Neural cell (in vitro differentiated cells): ENCODE results near the gene ZNF316. TPM values are rescaled to one million over a fixed set of nuclear protein-coding genes. Genes with fewer than 3 reads are reported as not detected.

ENCODE experiments used
- H2AFZ ChIP-seq: fragments of 200-600, 300-800 bp; sonication (generic), shearing (Covaris generic); 2 replicates; pipeline ENCODE4 v1.6.0; 2014; ENCODE audit warnings: low read depth, mild to moderate bottlenecking, antibody characterized with exemption, low read length, moderate library complexity
- H3F3A ChIP-seq: fragments of 200-600 bp; shearing (Covaris generic); 2 replicates; pipeline ENCODE4 v1.6.1; 2016; ENCODE audit warnings: mild to moderate bottlenecking, moderate library complexity, mixed read lengths, antibody characterized with exemption, low read length; ENCODE audit not compliant: insufficient read depth, poor library complexity, severe bottlenecking
- H3K27ac ChIP-seq: fragments of 200-600, 300-800 bp; sonication (generic), shearing (Covaris generic); 2 replicates; pipeline ENCODE4 v1.5.1; 2014; ENCODE audit warnings: mild to moderate bottlenecking, low read length, moderate library complexity
- H3K27me3 ChIP-seq: fragments of 300-800, 200-600 bp; sonication (generic), shearing (Covaris generic); 2 replicates; pipeline ENCODE4 v1.6.0; 2014; ENCODE audit warnings: mild to moderate bottlenecking, low read depth, low read length, moderate library complexity; ENCODE audit not compliant: insufficient read depth
- H3K36me3 ChIP-seq: fragments of 300-800, 200-600 bp; sonication (generic), shearing (Covaris generic); 2 replicates; pipeline ENCODE4 v1.5.1; 2014; ENCODE audit warnings: mild to moderate bottlenecking, antibody characterized with exemption, low read length, moderate library complexity; ENCODE audit not compliant: insufficient read depth
- H3K4me2 ChIP-seq: fragments of 300-800, 200-600 bp; sonication (generic), shearing (Covaris generic); 2 replicates; pipeline ENCODE4 v1.6.0; 2014; ENCODE audit warnings: mild to moderate bottlenecking, low read length
- H3K4me3 ChIP-seq: fragments of 300-800, 200-600 bp; sonication (generic), shearing (Covaris generic); 2 replicates; pipeline ENCODE4 v1.5.1; 2014; ENCODE audit warnings: mild to moderate bottlenecking, low read length, moderate library complexity
- H3K79me2 ChIP-seq: fragments of 200-600 bp; shearing (Covaris generic); replicated peaks from 2 replicates; pipeline ENCODE4 v1.6.0; 2014; ENCODE audit warnings: mild to moderate bottlenecking, low read length, moderate library complexity; ENCODE audit not compliant: insufficient read depth
- H3K9ac ChIP-seq: fragments of 300-800, 200-600 bp; sonication (generic), shearing (Covaris generic); 2 replicates; pipeline ENCODE4 v1.6.1; 2016; ENCODE audit warnings: mild to moderate bottlenecking, low read length, mixed read lengths
- H3K9me2 ChIP-seq: fragments of 200-600 bp; shearing (Covaris generic); 2 replicates; pipeline ENCODE4 v1.6.1; 2016; ENCODE audit warnings: mild to moderate bottlenecking, low read length, mixed read lengths; ENCODE audit not compliant: insufficient read depth
- H3K9me3 ChIP-seq: fragments of 200-600, 300-800 bp; sonication (generic), shearing (Covaris generic); 2 replicates; pipeline ENCODE4 v1.6.1; 2016; ENCODE audit warnings: mild to moderate bottlenecking, mixed run types, low read length, moderate library complexity, mixed read lengths
- H4K20me1 ChIP-seq: fragments of 200-600 bp; shearing (Covaris generic); 2 replicates; pipeline ENCODE4 v1.6.1; 2016; ENCODE audit warnings: mild to moderate bottlenecking, mixed run types; ENCODE audit not compliant: insufficient read depth
- EP300 ChIP-seq: fragments of 450-650 bp; conservative IDR thresholded peaks from 2 replicates; pipeline ENCODE4 v1.6.1; 2014; ENCODE audit warnings: antibody characterized with exemption, mild to moderate bottlenecking, moderate library complexity; ENCODE audit not compliant: poor library complexity, severe bottlenecking
- EZH2 ChIP-seq: fragments of 200-600, 300-800 bp; shearing (Covaris generic), sonication (generic); IDR thresholded peaks from 2 replicates; pipeline ENCODE4 v1.6.1; 2014; ENCODE audit warnings: antibody characterized with exemption, low read length, borderline replicate concordance, mild to moderate bottlenecking; ENCODE audit not compliant: insufficient read depth, poor library complexity, severe bottlenecking
- MXI1 ChIP-seq: fragments of 450-650 bp; conservative IDR thresholded peaks from 2 replicates; pipeline ENCODE4 v1.6.1; 2014; ENCODE audit warnings: antibody characterized with exemption, mild to moderate bottlenecking; ENCODE audit not compliant: poor library complexity, severe bottlenecking
- POLR2AphosphoS5 ChIP-seq: IDR thresholded peaks from 2 replicates; pipeline ENCODE4 v1.6.1; 2012
- RAD21 ChIP-seq: fragments of 450-650 bp; conservative IDR thresholded peaks from 2 replicates; pipeline ENCODE4 v1.6.1; 2014; ENCODE audit warnings: antibody characterized with exemption, mild to moderate bottlenecking, moderate library complexity
- SMC3 ChIP-seq: fragments of 450-650 bp; conservative IDR thresholded peaks from 2 replicates; pipeline ENCODE4 v1.6.1; 2014; ENCODE audit warnings: antibody characterized with exemption, mild to moderate bottlenecking, moderate library complexity; ENCODE audit not compliant: poor library complexity
- TAF1 ChIP-seq: IDR thresholded peaks from 2 replicates; pipeline ENCODE4 v1.6.1; 2012; ENCODE audit warnings: low read depth
- polyA plus RNA-seq: library from polyadenylated mRNA; depleted of rRNA; stranded (reverse); fragments of >200 nt; gene quantifications from 2 replicates; pipeline ENCODE4 v1.2.3, GENCODE V29; 2014
- TF ChIP-seq, protein P1 (sequence below): IDR thresholded peaks from 2 replicates; pipeline ENCODE4 v1.6.1; 2012; ENCODE audit warnings: borderline replicate concordance
- TF ChIP-seq, protein P2 (sequence below): fragments of 450-650 bp; IDR thresholded peaks from 2 replicates; pipeline ENCODE4 v1.5.1; 2014; ENCODE audit warnings: antibody characterized with exemption, mild to moderate bottlenecking, moderate library complexity; ENCODE audit not compliant: poor library complexity, severe bottlenecking

Gene ZNF316
- polyA plus RNA-seq, 1 donor from 2014 or later = 22.2 TPM

DNA sequence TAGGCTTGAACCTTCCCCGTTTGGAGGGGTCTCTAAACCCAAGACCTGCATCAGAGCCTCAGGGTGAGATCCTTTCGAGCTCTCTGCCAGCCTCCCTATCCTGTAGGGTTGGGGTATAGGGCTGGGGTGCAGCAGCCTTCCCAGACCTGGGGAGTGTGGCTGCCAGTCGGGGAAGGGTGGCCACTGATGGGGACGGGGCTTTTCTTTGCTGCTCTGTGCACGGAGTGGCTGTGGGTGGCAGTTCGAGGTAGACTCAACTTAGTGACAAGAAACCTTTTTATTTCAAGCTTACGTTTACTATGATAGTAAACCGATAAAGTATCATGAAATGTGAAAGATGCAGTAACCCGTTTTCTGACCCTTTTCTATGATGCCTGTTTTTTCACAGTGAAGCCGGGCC is 13.0 kb downstream of the ZNF316 start (continued):
- TF ChIP-seq, protein P1, sequence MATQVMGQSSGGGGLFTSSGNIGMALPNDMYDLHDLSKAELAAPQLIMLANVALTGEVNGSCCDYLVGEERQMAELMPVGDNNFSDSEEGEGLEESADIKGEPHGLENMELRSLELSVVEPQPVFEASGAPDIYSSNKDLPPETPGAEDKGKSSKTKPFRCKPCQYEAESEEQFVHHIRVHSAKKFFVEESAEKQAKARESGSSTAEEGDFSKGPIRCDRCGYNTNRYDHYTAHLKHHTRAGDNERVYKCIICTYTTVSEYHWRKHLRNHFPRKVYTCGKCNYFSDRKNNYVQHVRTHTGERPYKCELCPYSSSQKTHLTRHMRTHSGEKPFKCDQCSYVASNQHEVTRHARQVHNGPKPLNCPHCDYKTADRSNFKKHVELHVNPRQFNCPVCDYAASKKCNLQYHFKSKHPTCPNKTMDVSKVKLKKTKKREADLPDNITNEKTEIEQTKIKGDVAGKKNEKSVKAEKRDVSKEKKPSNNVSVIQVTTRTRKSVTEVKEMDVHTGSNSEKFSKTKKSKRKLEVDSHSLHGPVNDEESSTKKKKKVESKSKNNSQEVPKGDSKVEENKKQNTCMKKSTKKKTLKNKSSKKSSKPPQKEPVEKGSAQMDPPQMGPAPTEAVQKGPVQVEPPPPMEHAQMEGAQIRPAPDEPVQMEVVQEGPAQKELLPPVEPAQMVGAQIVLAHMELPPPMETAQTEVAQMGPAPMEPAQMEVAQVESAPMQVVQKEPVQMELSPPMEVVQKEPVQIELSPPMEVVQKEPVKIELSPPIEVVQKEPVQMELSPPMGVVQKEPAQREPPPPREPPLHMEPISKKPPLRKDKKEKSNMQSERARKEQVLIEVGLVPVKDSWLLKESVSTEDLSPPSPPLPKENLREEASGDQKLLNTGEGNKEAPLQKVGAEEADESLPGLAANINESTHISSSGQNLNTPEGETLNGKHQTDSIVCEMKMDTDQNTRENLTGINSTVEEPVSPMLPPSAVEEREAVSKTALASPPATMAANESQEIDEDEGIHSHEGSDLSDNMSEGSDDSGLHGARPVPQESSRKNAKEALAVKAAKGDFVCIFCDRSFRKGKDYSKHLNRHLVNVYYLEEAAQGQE = no peak
- TF ChIP-seq EZH2 (no peak), TAF1 (no peak), EP300 (no peak)

DNA sequence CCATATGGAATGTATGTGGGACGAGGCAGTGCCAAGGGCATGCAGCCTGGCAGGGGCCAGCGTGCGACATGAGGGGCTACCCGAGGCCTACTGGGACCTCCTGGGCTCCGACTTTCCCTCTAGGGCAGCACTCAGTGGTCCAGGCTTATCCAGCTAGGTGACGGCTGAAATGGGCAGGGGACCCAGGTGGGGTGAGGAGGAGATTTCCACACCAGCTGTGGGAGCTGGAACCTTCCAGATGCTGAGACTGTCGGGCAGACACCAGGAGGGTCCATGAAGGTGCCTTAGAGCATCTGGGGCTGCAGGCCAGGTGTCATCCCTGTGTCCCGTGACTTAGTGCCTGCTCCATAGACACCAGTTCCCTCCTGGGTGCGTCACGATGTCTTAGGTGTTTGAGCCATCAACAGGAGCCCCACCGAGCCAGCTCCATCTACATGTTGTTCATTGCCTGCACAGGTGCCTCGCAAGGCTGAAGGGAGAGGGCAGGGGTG is 13.4 kb downstream of the ZNF316 start:
- Histone ChIP-seq H3K4me2 (no peak overlapping the region), H3F3A (no peaks in the 10 kb centered on the region), H3K27ac (no peak overlapping the region), H3K4me3 (no peak overlapping the region), H3K27me3 (no peaks in the 10 kb centered on the region), H3K9me3 (peaks cover 9% of the 10 kb centered on the region), H3K9me2 (no peaks in the 10 kb centered on the region), H4K20me1 (no peaks in the 10 kb centered on the region), H3K79me2 (no peaks in the 10 kb centered on the region), H3K36me3 (peaks cover 25% of the 10 kb centered on the region), H3K9ac (no peak overlapping the region), H2AFZ (no peak overlapping the region)
- no peak for TF ChIP-seq EZH2
- no peak for TF ChIP-seq RAD21
- no peak for TF ChIP-seq MXI1
- no peak for TF ChIP-seq SMC3
- TF ChIP-seq, protein P1 = no peak
- no peak for TF ChIP-seq TAF1
- TF ChIP-seq, protein P2, sequence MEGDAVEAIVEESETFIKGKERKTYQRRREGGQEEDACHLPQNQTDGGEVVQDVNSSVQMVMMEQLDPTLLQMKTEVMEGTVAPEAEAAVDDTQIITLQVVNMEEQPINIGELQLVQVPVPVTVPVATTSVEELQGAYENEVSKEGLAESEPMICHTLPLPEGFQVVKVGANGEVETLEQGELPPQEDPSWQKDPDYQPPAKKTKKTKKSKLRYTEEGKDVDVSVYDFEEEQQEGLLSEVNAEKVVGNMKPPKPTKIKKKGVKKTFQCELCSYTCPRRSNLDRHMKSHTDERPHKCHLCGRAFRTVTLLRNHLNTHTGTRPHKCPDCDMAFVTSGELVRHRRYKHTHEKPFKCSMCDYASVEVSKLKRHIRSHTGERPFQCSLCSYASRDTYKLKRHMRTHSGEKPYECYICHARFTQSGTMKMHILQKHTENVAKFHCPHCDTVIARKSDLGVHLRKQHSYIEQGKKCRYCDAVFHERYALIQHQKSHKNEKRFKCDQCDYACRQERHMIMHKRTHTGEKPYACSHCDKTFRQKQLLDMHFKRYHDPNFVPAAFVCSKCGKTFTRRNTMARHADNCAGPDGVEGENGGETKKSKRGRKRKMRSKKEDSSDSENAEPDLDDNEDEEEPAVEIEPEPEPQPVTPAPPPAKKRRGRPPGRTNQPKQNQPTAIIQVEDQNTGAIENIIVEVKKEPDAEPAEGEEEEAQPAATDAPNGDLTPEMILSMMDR = no peak
- TF ChIP-seq POLR2AphosphoS5 = no peak
